ENCODE data around the gene GNAQ.

DNA sequence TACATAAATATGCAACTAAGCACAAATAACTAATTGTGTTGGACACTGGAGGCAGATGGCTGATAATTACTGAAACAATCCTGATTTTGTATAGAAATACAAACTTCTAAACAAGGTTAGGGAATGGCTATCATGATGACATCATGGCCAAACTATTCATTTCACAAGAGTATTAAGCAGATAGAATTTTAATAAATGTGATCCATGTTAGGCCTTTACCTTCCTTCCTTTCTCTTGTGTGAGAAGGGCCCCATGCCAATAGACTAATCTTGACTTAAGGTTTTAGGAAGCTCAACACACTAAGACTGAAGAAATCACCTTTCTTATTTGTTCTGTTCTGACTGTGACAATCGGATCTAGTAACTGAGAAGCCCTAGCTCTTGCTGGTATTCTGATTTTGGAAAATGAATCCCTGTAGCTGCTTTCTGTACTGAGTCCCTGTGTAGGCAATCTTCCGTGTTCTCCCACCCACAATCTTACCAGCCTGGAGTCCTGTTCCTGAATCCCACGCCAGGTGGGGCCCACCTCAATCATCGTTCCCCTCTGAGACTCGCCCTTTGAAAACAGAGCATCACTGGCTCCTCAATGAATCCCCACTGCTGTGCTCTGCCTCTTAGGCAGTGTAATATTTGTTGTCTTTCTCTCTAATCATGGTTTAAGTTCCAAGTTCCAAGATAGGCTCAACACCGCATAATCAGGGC is 214.8 kb downstream of the GNAQ start:
- TF ChIP-seq, protein P1, sequence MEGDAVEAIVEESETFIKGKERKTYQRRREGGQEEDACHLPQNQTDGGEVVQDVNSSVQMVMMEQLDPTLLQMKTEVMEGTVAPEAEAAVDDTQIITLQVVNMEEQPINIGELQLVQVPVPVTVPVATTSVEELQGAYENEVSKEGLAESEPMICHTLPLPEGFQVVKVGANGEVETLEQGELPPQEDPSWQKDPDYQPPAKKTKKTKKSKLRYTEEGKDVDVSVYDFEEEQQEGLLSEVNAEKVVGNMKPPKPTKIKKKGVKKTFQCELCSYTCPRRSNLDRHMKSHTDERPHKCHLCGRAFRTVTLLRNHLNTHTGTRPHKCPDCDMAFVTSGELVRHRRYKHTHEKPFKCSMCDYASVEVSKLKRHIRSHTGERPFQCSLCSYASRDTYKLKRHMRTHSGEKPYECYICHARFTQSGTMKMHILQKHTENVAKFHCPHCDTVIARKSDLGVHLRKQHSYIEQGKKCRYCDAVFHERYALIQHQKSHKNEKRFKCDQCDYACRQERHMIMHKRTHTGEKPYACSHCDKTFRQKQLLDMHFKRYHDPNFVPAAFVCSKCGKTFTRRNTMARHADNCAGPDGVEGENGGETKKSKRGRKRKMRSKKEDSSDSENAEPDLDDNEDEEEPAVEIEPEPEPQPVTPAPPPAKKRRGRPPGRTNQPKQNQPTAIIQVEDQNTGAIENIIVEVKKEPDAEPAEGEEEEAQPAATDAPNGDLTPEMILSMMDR (conservative IDR thresholded peaks at IDR 0.05) = no peak
- no peak for TF ChIP-seq ZFX (IDR thresholded peaks at IDR 0.05)
